GM12872 (cell line): Measurements from ENCODE around the gene MRPL55.

Experiments
- TF ChIP-seq, protein P1 (sequence below): IDR thresholded peaks from 3 replicates; pipeline ENCODE4 v1.5.1; 2011; ENCODE audit warnings: low read depth, mild to moderate bottlenecking, low read length, moderate library complexity; ENCODE audit not compliant: insufficient read depth

Gene MRPL55

DNA sequence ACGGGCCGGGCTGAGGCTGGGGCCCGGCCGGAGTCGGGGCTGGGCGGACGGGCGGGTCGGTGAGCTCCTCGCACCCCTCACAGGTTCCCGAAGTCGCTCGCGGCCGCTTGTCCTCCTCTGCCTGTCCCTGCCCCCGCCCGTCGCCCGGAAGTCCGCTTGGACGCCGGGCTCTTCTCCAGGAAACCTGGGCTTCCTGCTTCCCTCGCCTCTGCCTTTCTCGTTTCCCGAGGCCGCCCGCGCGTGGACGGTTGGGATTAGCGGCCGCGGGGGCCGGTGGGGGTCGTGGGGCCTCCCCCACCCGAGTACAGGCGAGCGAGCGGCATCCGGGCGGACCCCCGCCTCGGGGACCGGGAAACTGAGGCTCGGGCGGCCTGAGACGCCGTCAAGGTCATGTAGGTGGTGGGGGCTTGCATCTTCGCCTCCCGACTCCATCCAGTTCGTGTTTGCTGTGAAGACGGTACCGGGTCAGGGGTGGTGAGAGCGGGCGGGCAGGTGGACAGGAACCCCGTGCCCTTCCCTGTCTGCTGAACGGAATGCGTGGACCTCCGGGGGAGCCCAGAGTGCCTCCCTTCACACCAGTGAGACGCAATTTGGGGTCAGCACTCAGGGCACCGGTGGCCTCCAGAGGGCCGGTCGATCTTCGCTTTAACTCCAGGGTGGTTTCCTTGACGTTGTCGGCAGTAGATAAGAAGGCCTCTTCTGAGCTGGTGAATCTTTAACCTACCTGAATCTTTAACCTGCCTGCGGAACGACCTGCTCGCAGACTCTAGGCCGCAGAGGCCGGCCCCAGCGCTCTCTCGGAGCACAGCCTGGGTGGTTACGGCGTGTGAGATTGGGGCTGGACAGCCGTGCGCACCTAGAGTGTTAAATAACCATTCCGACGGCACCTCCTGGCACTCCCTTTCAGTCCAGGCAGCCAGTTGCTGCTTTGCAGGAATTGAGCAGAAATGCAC lies 25.9 kb downstream of the MRPL55 start:
- TF ChIP-seq, protein P1, sequence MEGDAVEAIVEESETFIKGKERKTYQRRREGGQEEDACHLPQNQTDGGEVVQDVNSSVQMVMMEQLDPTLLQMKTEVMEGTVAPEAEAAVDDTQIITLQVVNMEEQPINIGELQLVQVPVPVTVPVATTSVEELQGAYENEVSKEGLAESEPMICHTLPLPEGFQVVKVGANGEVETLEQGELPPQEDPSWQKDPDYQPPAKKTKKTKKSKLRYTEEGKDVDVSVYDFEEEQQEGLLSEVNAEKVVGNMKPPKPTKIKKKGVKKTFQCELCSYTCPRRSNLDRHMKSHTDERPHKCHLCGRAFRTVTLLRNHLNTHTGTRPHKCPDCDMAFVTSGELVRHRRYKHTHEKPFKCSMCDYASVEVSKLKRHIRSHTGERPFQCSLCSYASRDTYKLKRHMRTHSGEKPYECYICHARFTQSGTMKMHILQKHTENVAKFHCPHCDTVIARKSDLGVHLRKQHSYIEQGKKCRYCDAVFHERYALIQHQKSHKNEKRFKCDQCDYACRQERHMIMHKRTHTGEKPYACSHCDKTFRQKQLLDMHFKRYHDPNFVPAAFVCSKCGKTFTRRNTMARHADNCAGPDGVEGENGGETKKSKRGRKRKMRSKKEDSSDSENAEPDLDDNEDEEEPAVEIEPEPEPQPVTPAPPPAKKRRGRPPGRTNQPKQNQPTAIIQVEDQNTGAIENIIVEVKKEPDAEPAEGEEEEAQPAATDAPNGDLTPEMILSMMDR = no peak

DNA sequence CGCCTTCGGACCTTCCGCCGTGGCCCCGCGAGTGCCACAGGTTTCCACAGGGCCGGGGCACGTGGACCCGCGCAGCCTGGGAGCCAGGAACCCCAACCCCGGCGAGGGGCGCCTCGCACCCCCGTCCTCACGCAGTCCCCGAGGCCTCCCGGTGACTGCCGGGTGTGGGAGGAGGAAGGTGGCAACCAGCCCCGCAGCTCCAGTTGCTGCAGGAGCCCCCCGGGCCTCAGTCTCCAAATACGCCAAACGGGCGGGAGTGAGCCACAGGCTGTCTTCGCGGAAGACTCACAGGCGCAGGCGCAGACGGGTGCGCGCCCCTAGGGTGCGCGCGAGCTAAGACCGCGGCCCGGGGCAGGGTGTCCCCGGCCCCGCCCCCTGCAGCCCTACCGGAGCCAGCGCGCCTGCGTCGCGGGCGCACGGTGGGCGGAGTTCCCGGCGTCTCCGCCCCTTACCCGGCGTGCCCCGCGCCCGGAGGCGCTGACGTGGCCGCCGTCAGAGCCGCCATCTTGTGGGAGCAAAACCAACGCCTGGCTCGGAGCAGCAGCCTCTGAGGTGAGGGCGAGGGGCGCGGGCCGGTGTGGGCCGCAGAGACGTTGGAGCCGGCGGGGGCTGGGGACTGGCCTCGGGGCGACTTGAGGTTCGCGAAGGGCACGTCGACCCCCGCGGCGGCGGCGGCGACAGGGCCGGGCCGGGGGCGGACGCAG lies 26.7 kb downstream of the MRPL55 start, which contains the start of gene ARF1:
Gene ARF1, plus strand, starts transcription at position 495 of the 704 bp plus-strand sequence. CDS start 14,407 bp downstream, outside the sequence.
- TF ChIP-seq, protein P1 = no peak

DNA sequence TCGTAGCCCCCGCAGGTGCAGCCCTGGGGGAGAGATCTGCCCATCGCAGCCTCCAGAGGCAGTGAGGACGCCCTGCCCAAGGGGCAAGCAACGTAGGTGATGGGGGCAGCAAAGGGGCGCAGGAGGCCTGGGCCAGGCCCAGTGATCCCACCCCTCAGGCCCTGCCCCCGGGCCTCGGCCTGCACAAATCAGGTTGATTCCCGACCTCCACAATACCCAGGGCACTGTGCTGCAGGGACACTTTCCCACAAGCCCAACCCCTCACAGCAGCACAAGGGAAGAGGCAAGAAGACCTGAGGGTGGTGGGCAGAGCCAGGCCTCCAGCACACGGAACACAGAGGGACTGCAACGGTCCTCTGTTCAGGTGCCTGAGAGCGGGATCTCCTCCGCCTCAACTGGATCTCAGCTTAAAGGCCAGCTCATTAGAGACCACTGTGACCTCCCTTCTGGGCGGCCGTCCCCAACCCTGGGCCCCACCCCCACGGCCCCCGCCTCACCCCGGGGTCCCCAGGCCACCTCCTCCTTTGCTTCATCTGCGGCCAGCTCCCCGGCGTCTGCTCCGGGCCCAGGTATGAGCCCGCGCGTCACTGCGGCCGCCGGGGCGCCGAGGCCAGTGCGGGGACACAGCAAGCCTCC lies 27.4 kb downstream of the MRPL55 start:
- TF ChIP-seq, protein P1 = no peak

DNA sequence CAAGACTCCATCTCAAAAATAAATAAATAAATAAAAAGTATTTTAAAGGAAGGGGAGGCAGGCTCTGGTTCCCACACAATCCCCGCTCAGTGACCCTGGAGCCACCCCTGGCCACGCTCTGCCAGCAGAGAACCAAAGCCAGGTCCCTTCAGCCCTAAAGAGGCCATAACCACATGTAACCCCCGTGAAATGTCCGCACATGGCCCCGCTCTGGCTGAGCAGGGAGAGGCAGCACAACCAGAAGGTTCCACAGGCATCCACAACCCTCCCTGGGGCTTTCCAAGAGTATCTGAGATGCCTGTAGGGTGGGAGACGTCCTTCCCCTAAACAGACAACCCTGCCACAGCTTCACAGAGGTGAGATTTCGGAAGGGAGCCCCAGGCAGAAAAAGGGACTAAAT lies 28.0 kb downstream of the MRPL55 start:
- TF ChIP-seq, protein P1 = no peak

DNA sequence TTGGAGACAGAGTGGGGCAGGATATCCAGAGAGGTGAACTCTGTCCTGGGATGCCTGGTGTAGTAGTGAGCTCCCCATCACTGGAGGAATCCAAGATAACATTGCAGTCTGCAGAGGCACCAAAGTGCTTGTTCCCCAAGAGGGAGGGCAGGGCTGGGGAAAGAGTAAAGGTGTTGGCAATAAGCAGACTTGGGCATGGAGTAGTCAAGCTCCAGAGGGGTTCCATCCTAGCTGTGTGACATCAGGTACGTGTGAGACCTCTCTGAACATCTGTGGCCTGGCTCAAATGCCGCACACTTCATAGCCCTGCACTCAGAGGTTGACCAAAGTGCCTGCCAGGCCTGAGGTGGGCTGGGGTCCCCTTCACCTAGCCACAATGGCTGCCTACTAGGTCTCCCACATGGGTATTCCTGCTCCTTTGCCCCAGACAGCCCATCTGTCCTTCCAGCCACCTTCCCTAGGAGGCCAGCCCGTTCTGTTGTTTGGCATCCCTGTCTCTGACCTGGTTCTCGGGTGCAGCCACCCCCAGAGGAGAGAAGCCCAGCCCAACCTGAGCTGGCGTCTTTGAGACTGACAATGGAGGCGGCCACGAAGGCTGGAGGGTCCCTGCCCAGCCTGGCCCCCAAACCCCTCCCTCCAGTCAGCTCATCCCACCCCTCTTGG lies 29.4 kb downstream of the MRPL55 start:
- TF ChIP-seq, protein P1 = no peak

DNA sequence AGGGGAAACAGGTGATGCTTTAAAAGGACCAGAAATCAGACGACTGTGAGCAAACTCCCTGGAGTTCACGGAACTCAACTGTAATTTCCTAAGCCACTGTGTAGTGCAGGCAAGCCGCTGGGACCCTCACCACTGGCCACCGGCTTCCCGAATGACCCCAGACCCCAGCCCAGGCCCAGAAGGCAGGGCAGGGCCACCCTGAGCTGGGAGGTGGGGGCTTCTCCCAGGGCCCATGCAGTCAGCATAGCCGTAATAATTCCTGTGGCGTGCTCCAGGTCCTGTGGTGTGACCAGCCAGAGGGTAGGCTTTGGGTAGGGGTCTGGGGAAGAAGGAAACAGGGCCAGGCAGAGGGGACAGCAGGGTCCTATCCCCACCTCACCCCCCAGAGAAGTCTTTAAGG lies 30.1 kb downstream of the MRPL55 start:
- TF ChIP-seq, protein P1 = no peak
